ENCODE results near the gene SIRT2. TPM values are rescaled to one million over a fixed set of nuclear protein-coding genes. Genes with fewer than 3 reads are reported as not detected.

Gene SIRT2
- total and polyA plus RNA-seq, 2 of the 13 experiments (the other 11 are each of a cell fraction or from before 2014, with no cell fraction given) = 22.3 to 26.1 TPM

- no peak for TF ChIP-seq PRDM4 (CRISPR knock-in tag; IDR thresholded peaks at IDR 0.05; ENCODE audit: borderline replicate concordance)
- TF ChIP-seq RNF2 (conservative IDR thresholded peaks at IDR 0.05; ENCODE audit: low read depth) = no peak
- no peak for TF ChIP-seq ZNF878 (CRISPR knock-in tag; IDR thresholded peaks at IDR 0.05)
- TF ChIP-seq ZNF367 (CRISPR knock-in tag; IDR thresholded peaks at IDR 0.05; ENCODE audit: borderline replicate concordance) = no peak
- TF ChIP-seq ZFX (CRISPR knock-in tag; IDR thresholded peaks at IDR 0.05; ENCODE audit: low read depth) = peak; percentile 92
- TF ChIP-seq PAWR (CRISPR knock-in tag; IDR thresholded peaks at IDR 0.05; ENCODE audit: borderline replicate concordance) = no peak
- no peak for TF ChIP-seq ZNF580 (CRISPR knock-in tag; IDR thresholded peaks at IDR 0.05; ENCODE audit: borderline replicate concordance, low read depth)
- TF ChIP-seq EED (CRISPR knock-in tag; IDR thresholded peaks at IDR 0.05) = no peak
- no peak for TF ChIP-seq JARID2 (CRISPR knock-in tag; IDR thresholded peaks at IDR 0.05; ENCODE audit: insufficient replicate concordance)
- no peak for TF ChIP-seq ZNF10 (CRISPR knock-in tag; IDR thresholded peaks at IDR 0.05; ENCODE audit: borderline replicate concordance, low read depth)
- TF ChIP-seq ZNF543 (CRISPR knock-in tag; IDR thresholded peaks at IDR 0.05) = no peak
- TF ChIP-seq IRF1 (CRISPR knock-in tag; IDR thresholded peaks at IDR 0.05; ENCODE audit: low read depth) = no peak
- no peak for TF ChIP-seq ZNF569 (CRISPR knock-in tag; IDR thresholded peaks at IDR 0.05; ENCODE audit: borderline replicate concordance)
- TF ChIP-seq NFE2L2 (IDR thresholded peaks at IDR 0.05; ENCODE audit: low read length) = no peak
- TF ChIP-seq NFIC (IDR thresholded peaks at IDR 0.05; ENCODE audit: low read length) = no peak
- TF ChIP-seq ZC3H4 (CRISPR knock-in tag; IDR thresholded peaks at IDR 0.05; ENCODE audit: borderline replicate concordance) = no peak
- TF ChIP-seq ZNF720 (CRISPR knock-in tag; IDR thresholded peaks at IDR 0.05) = no peak
- no peak for TF ChIP-seq SRSF9 (IDR thresholded peaks at IDR 0.05; ENCODE audit: borderline replicate concordance, insufficient read depth, low read depth, low read length, poor library complexity, severe bottlenecking)
- no peak for TF ChIP-seq ZNF460 (CRISPR knock-in tag; IDR thresholded peaks at IDR 0.05; ENCODE audit: borderline replicate concordance)
- no peak for TF ChIP-seq PCBP2 (optimal IDR thresholded peaks at IDR 0.05; ENCODE audit: low read depth, low read length, poor library complexity, severe bottlenecking)
- TF ChIP-seq ARID2 (CRISPR knock-in tag; IDR thresholded peaks at IDR 0.05; ENCODE audit: borderline replicate concordance) = no peak
These were observed 21.4 kb downstream of the SIRT2 start, which contains the start of gene RINL (continued) for GRCh38 chr19:38877781-38878574.

All from HepG2 (cell line).